Measurements from ENCODE around the gene VPS8. TPM values are rescaled to one million over a fixed set of nuclear protein-coding genes. Genes with fewer than 3 reads are reported as not detected.

Gene VPS8
- total and polyA plus RNA-seq, 4 donors = 4.2 to 34.9 (median 22.9) TPM

- DNase-seq (ENCODE audit: low spot score) = no peak
- H3K27me3 ChIP-seq (ENCODE audit: control insufficient read depth in 4 of 4, insufficient read depth in 4 of 4, low read length in 3 of 4) = no peaks in the 10 kb centered on the region
- no peak overlapping the region for H3K4me3 ChIP-seq (ENCODE audit: low read depth in 1 of 3, low read length in 3 of 3)
- TF ChIP-seq CTCF (IDR thresholded peaks at IDR 0.05; ENCODE audit: low read depth, low read length, missing input control) = no peak
- no peak for TF ChIP-seq FOXA2 (IDR thresholded peaks at IDR 0.05)
- TF ChIP-seq YY1 (IDR thresholded peaks at IDR 0.05) = no peak
- no peak for TF ChIP-seq EGR1 (IDR thresholded peaks at IDR 0.05; ENCODE audit: low read depth in 2 of 2)
- TF ChIP-seq NR2F2 (IDR thresholded peaks at IDR 0.05) = no peak
- H3K36me3 ChIP-seq (ENCODE audit: control insufficient read depth in 4 of 4, insufficient read depth in 3 of 4, low read depth in 1 of 4, low read length in 3 of 4) = peaks cover 0 to 26% (median 22%) of the 10 kb centered on the region in 4 donors
- H3K9me3 ChIP-seq (ENCODE audit: control insufficient read depth in 4 of 4, low read length in 3 of 4) = no peaks in the 10 kb centered on the region
- WGBS = 83% methylated on average over 2 of the region's 2 CpGs
- H3K4me1 ChIP-seq (ENCODE audit: control insufficient read depth in 4 of 4, insufficient read depth in 4 of 4, low read length in 3 of 4) = no peaks in the 10 kb centered on the region
- H3K9ac ChIP-seq (ENCODE audit: low read depth in 1 of 2, low read length in 2 of 2) = no peak overlapping the region
- no peak overlapping the region for H3K27ac ChIP-seq (ENCODE audit: low read depth in 1 of 2, low read length in 2 of 2)
Observed at GRCh38 chr3:184836090-184836822, 24.3 kb downstream of the VPS8 start.

DNA sequence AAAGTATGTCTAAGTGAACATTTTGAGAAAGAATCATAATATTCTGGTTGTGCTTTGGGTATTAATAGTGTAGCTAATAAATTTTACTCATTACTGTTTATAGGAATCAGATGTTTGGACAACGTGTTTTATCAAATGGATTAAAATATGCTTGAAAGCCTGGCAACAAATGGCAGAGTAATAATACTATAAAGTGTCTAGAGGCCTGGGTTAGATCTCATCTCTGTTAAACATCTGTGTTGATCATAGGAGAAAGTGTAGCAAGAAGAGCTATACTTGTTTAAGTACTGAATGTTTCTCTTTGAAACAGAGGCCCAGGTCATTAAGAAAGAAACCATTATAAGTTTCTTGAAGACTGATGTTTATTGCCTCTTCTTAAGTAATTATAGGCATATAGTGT is 30.5 kb downstream of the VPS8 start:
- Histone ChIP-seq H3K27ac (ENCODE audit: low read depth in 1 of 2, low read length in 2 of 2) (no peak overlapping the region), H3K27me3 (ENCODE audit: control insufficient read depth in 4 of 4, insufficient read depth in 4 of 4, low read length in 3 of 4) (no peaks in the 10 kb centered on the region), H3K4me3 (ENCODE audit: low read depth in 1 of 3, low read length in 3 of 3) (no peak overlapping the region), H3K9me3 (ENCODE audit: control insufficient read depth in 4 of 4, low read length in 3 of 4) (no peaks in the 10 kb centered on the region), H3K36me3 (ENCODE audit: control insufficient read depth in 4 of 4, insufficient read depth in 3 of 4, low read depth in 1 of 4, low read length in 3 of 4) (peaks cover 0 to 4% (median 2%) of the 10 kb centered on the region in 4 donors), H3K9ac (ENCODE audit: low read depth in 1 of 2, low read length in 2 of 2) (no peak overlapping the region), H3K4me1 (ENCODE audit: control insufficient read depth in 4 of 4, insufficient read depth in 4 of 4, low read length in 3 of 4) (no peaks in the 10 kb centered on the region)
- no peak for DNase-seq (ENCODE audit: low spot score)
- no peak for TF ChIP-seq YY1 (IDR thresholded peaks at IDR 0.05)
- TF ChIP-seq ATF3 (IDR thresholded peaks at IDR 0.05) = no peak
- no peak for TF ChIP-seq HNF4A (conservative IDR thresholded peaks at IDR 0.05)
- no peak for TF ChIP-seq CTCF (IDR thresholded peaks at IDR 0.05; ENCODE audit: low read depth, low read length, missing input control)
- no peak for TF ChIP-seq EGR1 (IDR thresholded peaks at IDR 0.05; ENCODE audit: low read depth in 2 of 2)
- TF ChIP-seq FOXA1 (IDR thresholded peaks at IDR 0.05) = no peak
- TF ChIP-seq SP1 (IDR thresholded peaks at IDR 0.05) = no peak
- TF ChIP-seq MAX (IDR thresholded peaks at IDR 0.05) = no peak
- TF ChIP-seq, protein P1, sequence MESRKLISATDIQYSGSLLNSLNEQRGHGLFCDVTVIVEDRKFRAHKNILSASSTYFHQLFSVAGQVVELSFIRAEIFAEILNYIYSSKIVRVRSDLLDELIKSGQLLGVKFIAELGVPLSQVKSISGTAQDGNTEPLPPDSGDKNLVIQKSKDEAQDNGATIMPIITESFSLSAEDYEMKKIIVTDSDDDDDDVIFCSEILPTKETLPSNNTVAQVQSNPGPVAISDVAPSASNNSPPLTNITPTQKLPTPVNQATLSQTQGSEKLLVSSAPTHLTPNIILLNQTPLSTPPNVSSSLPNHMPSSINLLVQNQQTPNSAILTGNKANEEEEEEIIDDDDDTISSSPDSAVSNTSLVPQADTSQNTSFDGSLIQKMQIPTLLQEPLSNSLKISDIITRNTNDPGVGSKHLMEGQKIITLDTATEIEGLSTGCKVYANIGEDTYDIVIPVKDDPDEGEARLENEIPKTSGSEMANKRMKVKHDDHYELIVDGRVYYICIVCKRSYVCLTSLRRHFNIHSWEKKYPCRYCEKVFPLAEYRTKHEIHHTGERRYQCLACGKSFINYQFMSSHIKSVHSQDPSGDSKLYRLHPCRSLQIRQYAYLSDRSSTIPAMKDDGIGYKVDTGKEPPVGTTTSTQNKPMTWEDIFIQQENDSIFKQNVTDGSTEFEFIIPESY (IDR thresholded peaks at IDR 0.05) = no peak
- TF ChIP-seq RAD21 (IDR thresholded peaks at IDR 0.05) = no peak
- no peak for TF ChIP-seq HNF4G (IDR thresholded peaks at IDR 0.05)
- TF ChIP-seq, protein P2, sequence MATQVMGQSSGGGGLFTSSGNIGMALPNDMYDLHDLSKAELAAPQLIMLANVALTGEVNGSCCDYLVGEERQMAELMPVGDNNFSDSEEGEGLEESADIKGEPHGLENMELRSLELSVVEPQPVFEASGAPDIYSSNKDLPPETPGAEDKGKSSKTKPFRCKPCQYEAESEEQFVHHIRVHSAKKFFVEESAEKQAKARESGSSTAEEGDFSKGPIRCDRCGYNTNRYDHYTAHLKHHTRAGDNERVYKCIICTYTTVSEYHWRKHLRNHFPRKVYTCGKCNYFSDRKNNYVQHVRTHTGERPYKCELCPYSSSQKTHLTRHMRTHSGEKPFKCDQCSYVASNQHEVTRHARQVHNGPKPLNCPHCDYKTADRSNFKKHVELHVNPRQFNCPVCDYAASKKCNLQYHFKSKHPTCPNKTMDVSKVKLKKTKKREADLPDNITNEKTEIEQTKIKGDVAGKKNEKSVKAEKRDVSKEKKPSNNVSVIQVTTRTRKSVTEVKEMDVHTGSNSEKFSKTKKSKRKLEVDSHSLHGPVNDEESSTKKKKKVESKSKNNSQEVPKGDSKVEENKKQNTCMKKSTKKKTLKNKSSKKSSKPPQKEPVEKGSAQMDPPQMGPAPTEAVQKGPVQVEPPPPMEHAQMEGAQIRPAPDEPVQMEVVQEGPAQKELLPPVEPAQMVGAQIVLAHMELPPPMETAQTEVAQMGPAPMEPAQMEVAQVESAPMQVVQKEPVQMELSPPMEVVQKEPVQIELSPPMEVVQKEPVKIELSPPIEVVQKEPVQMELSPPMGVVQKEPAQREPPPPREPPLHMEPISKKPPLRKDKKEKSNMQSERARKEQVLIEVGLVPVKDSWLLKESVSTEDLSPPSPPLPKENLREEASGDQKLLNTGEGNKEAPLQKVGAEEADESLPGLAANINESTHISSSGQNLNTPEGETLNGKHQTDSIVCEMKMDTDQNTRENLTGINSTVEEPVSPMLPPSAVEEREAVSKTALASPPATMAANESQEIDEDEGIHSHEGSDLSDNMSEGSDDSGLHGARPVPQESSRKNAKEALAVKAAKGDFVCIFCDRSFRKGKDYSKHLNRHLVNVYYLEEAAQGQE (IDR thresholded peaks at IDR 0.05) = no peak
- TF ChIP-seq FOXA2 (IDR thresholded peaks at IDR 0.05) = no peak
- no peak for TF ChIP-seq JUND (IDR thresholded peaks at IDR 0.05)
- TF ChIP-seq RXRA (IDR thresholded peaks at IDR 0.05) = no peak
- no peak for TF ChIP-seq TAF1 (conservative IDR thresholded peaks at IDR 0.05)
- 90% methylated on average over 1 of the region's 1 CpG for WGBS

All from liver (tissue), 9 donors.